Measurements from ENCODE around the gene DEPDC5.

Gene DEPDC5

GRCh38 chr22:31841078-31841827 lies 87.4 kb downstream of the DEPDC5 start:
- no peak overlapping the region for H3K4me3 ChIP-seq (ENCODE audit: low read length)
- H3K27me3 ChIP-seq (ENCODE audit: control insufficient read depth, insufficient read depth, low read length), result no peaks in the 10 kb centered on the region
- H3K36me3 ChIP-seq (ENCODE audit: control insufficient read depth, insufficient read depth, low read length), result no peaks in the 10 kb centered on the region
- no peaks in the 10 kb centered on the region for H3K9me3 ChIP-seq (ENCODE audit: control insufficient read depth, low read length)
- no peak overlapping the region for H3K9ac ChIP-seq (ENCODE audit: low read length)
- no peaks in the 10 kb centered on the region for H3K4me1 ChIP-seq (ENCODE audit: control insufficient read depth, insufficient read depth, low read length)

GRCh38 chr22:31843526-31843925 lies 89.7 kb downstream of the DEPDC5 start:
- Histone ChIP-seq H3K9ac (ENCODE audit: low read length) (no peak overlapping the region), H3K4me1 (ENCODE audit: control insufficient read depth, insufficient read depth, low read length) (no peaks in the 10 kb centered on the region), H3K36me3 (ENCODE audit: control insufficient read depth, insufficient read depth, low read length) (peaks cover 3% of the 10 kb centered on the region), H3K4me3 (ENCODE audit: low read length) (no peak overlapping the region), H3K9me3 (ENCODE audit: control insufficient read depth, low read length) (no peaks in the 10 kb centered on the region), H3K27me3 (ENCODE audit: control insufficient read depth, insufficient read depth, low read length) (no peaks in the 10 kb centered on the region)

- Histone ChIP-seq H3K9ac (ENCODE audit: low read length) (no peak overlapping the region), H3K4me3 (ENCODE audit: low read length) (no peak overlapping the region), H3K4me1 (ENCODE audit: control insufficient read depth, insufficient read depth, low read length) (no peaks in the 10 kb centered on the region), H3K9me3 (ENCODE audit: control insufficient read depth, low read length) (no peaks in the 10 kb centered on the region), H3K36me3 (ENCODE audit: control insufficient read depth, insufficient read depth, low read length) (peaks cover 3% of the 10 kb centered on the region), H3K27me3 (ENCODE audit: control insufficient read depth, insufficient read depth, low read length) (no peaks in the 10 kb centered on the region)
Observed at GRCh38 chr22:31844941-31845340, 91.1 kb downstream of the DEPDC5 start.

- no peaks in the 10 kb centered on the region for H3K9me3 ChIP-seq (ENCODE audit: control insufficient read depth, low read length)
- H3K36me3 ChIP-seq (ENCODE audit: control insufficient read depth, insufficient read depth, low read length), result peaks cover 3% of the 10 kb centered on the region
- no peak overlapping the region for H3K4me3 ChIP-seq (ENCODE audit: low read length)
- H3K9ac ChIP-seq (ENCODE audit: low read length), result no peak overlapping the region
- H3K4me1 ChIP-seq (ENCODE audit: control insufficient read depth, insufficient read depth, low read length), result no peaks in the 10 kb centered on the region
- H3K27me3 ChIP-seq (ENCODE audit: control insufficient read depth, insufficient read depth, low read length), result no peaks in the 10 kb centered on the region
Observed at GRCh38 chr22:31846161-31847115, 92.6 kb downstream of the DEPDC5 start.

GRCh38 chr22:31848411-31848810 lies 94.6 kb downstream of the DEPDC5 start:
- Histone ChIP-seq H3K9ac (ENCODE audit: low read length) (no peak overlapping the region), H3K27me3 (ENCODE audit: control insufficient read depth, insufficient read depth, low read length) (no peaks in the 10 kb centered on the region), H3K36me3 (ENCODE audit: control insufficient read depth, insufficient read depth, low read length) (peaks cover 3% of the 10 kb centered on the region), H3K9me3 (ENCODE audit: control insufficient read depth, low read length) (no peaks in the 10 kb centered on the region), H3K4me1 (ENCODE audit: control insufficient read depth, insufficient read depth, low read length) (no peaks in the 10 kb centered on the region), H3K4me3 (ENCODE audit: low read length) (no peak overlapping the region)

GRCh38 chr22:31850135-31850534 lies 96.3 kb downstream of the DEPDC5 start:
- Histone ChIP-seq H3K4me3 (ENCODE audit: low read length) (no peak overlapping the region), H3K9me3 (ENCODE audit: control insufficient read depth, low read length) (no peaks in the 10 kb centered on the region), H3K4me1 (ENCODE audit: control insufficient read depth, insufficient read depth, low read length) (no peaks in the 10 kb centered on the region), H3K27me3 (ENCODE audit: control insufficient read depth, insufficient read depth, low read length) (no peaks in the 10 kb centered on the region), H3K9ac (ENCODE audit: low read length) (no peak overlapping the region), H3K36me3 (ENCODE audit: control insufficient read depth, insufficient read depth, low read length) (peaks cover 11% of the 10 kb centered on the region)

GRCh38 chr22:31852691-31853421 lies 99.0 kb downstream of the DEPDC5 start:
- Histone ChIP-seq H3K4me1 (ENCODE audit: control insufficient read depth, insufficient read depth, low read length) (no peaks in the 10 kb centered on the region), H3K9ac (ENCODE audit: low read length) (no peak overlapping the region), H3K9me3 (ENCODE audit: control insufficient read depth, low read length) (no peaks in the 10 kb centered on the region), H3K4me3 (ENCODE audit: low read length) (no peak overlapping the region), H3K36me3 (ENCODE audit: control insufficient read depth, insufficient read depth, low read length) (peaks cover 8% of the 10 kb centered on the region), H3K27me3 (ENCODE audit: control insufficient read depth, insufficient read depth, low read length) (no peaks in the 10 kb centered on the region)

- Histone ChIP-seq H3K27me3 (ENCODE audit: control insufficient read depth, insufficient read depth, low read length) (no peaks in the 10 kb centered on the region), H3K36me3 (ENCODE audit: control insufficient read depth, insufficient read depth, low read length) (peaks cover 8% of the 10 kb centered on the region)
Observed at GRCh38 chr22:31853736-31854495, 100.1 kb downstream of the DEPDC5 start.

GRCh38 chr22:31857247-31857646 lies 103.4 kb downstream of the DEPDC5 start:
- Histone ChIP-seq H3K4me1 (ENCODE audit: control insufficient read depth, insufficient read depth, low read length) (no peaks in the 10 kb centered on the region), H3K4me3 (ENCODE audit: low read length) (no peak overlapping the region), H3K36me3 (ENCODE audit: control insufficient read depth, insufficient read depth, low read length) (peaks cover 8% of the 10 kb centered on the region), H3K27me3 (ENCODE audit: control insufficient read depth, insufficient read depth, low read length) (no peaks in the 10 kb centered on the region), H3K9me3 (ENCODE audit: control insufficient read depth, low read length) (no peaks in the 10 kb centered on the region), H3K9ac (ENCODE audit: low read length) (no peak overlapping the region)

More at GRCh38 chr22:31853736-31854495, 100.1 kb downstream of the DEPDC5 start:
- Histone ChIP-seq H3K9ac (ENCODE audit: low read length) (no peak overlapping the region), H3K9me3 (ENCODE audit: control insufficient read depth, low read length) (no peaks in the 10 kb centered on the region), H3K4me1 (ENCODE audit: control insufficient read depth, insufficient read depth, low read length) (no peaks in the 10 kb centered on the region), H3K4me3 (ENCODE audit: low read length) (no peak overlapping the region)

- H3K9me3 ChIP-seq (ENCODE audit: control insufficient read depth, low read length), result no peaks in the 10 kb centered on the region
- no peak overlapping the region for H3K4me3 ChIP-seq (ENCODE audit: low read length)
- H3K9ac ChIP-seq (ENCODE audit: low read length), result no peak overlapping the region
- H3K4me1 ChIP-seq (ENCODE audit: control insufficient read depth, insufficient read depth, low read length), result no peaks in the 10 kb centered on the region
- H3K27me3 ChIP-seq (ENCODE audit: control insufficient read depth, insufficient read depth, low read length), result no peaks in the 10 kb centered on the region
- no peaks in the 10 kb centered on the region for H3K36me3 ChIP-seq (ENCODE audit: control insufficient read depth, insufficient read depth, low read length)
Observed at GRCh38 chr22:31861226-31861840, 107.5 kb downstream of the DEPDC5 start.

- no peaks in the 10 kb centered on the region for H3K27me3 ChIP-seq (ENCODE audit: control insufficient read depth, insufficient read depth, low read length)
- H3K4me1 ChIP-seq (ENCODE audit: control insufficient read depth, insufficient read depth, low read length), result no peaks in the 10 kb centered on the region
- H3K4me3 ChIP-seq (ENCODE audit: low read length), result no peak overlapping the region
- H3K9me3 ChIP-seq (ENCODE audit: control insufficient read depth, low read length), result no peaks in the 10 kb centered on the region
- no peaks in the 10 kb centered on the region for H3K36me3 ChIP-seq (ENCODE audit: control insufficient read depth, insufficient read depth, low read length)
- no peak overlapping the region for H3K9ac ChIP-seq (ENCODE audit: low read length)
Observed at GRCh38 chr22:31866918-31867317, 113.1 kb downstream of the DEPDC5 start.
